Spleen (tissue), 7 donors: ENCODE results near the gene NRL.

Experiments used
- CTCF ChIP-seq, 11 experiments: fragments of 200-600 bp in 7 of 11; fragments of 450-650 bp in 4 of 11; sonication (generic) in 4 of 11; IDR thresholded peaks in 8 of 11; conservative IDR thresholded peaks in 3 of 11; 1 replicate in 7 of 11; 2 replicates in 4 of 11; pipeline versions ENCODE4 v1.4.0 to v1.8.0; 2016 to 2021; ENCODE audit warnings: antibody characterized with exemption in 11 of 11, inconsistent platforms in 4 of 11, mild to moderate bottlenecking in 1 of 11
- POLR2A ChIP-seq, 3 donors: fragments of 450-650 bp; IDR thresholded peaks; one replicate each; pipeline ENCODE4 v1.5.1; 2017; ENCODE audit warnings: antibody characterized with exemption in 3 of 3, mild to moderate bottlenecking in 1 of 3
- donor health status: DM: no; HTN: no; CAD: no; lungs with moderate emphysema.
- donor health status: DM: no; HTN: no; CAD: no.
- donor health status: DM: no; HTN: no; CAD: no.

- no peak for TF ChIP-seq CTCF (IDR thresholded peaks at IDR 0.05 in 8 of 11, conservative IDR thresholded peaks at IDR 0.05 in 3 of 11)
- TF ChIP-seq POLR2A (IDR thresholded peaks at IDR 0.05), result no peak
Measured at GRCh38 chr14:24150567-24150966, 35.8 kb upstream of the NRL start.
